NK-92 (cell line): ENCODE data around the gene EMILIN3.
"Not testable (repeated sequence)": the region's sequence is repeated elsewhere in the genome, so short reads cannot be mapped to it uniquely, and the experiment has no call there.

ENCODE experiments used
- DNase-seq: peaks from one replicate; lab custom pipeline; 2025; ENCODE audit not compliant: unreplicated experiment; lab: John Stamatoyannopoulos, UW

EMILIN3 gene

DNA sequence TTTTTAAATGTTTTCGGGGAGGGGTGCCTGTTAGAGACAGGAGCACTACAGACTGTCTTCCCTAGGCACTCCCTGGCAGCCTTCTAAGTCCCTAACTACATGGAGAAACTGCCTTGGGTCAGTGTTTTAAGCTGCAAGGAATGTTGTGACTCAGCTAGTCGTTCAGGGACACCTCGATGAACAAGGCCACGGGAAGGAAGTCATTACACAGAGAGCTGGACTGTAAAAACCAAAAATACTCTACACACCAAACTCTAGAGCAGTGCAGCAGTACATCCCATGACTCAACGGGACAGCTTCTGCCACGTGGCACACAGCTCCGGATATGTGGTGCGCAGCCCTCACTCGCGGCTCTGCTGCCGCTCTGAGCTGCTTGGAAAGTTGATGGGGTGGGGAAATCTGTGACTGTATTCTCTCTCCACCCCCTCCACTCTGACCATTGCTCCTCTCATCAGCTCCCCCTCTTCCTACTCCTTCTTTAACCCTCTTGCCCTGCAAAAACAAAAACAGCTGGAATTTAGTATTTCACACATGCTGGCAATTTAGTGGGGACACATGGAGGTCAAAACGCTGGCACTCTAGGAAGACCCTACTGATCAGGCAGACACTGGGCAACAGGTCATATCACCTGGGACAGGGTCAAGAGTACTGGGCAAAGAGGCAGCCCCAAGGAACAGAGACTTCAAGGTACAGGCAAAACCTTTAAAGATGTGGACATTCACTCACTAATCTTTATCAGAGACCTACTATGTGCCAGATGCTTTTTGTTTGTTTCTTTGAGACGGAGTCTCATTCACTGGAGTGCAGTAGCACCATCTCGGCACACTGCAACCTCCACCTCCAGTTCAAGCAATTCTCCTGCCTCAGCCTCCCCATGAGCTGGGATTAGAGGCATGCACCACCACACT, 36.9 kb downstream of the EMILIN3 start:
- DNase-seq: no peak

GRCh38 chr20:41327178-41327577, 39.4 kb downstream of the EMILIN3 start:
- DNase-seq: no peak

GRCh38 chr20:41320976-41321375, 45.6 kb downstream of the EMILIN3 start:
- DNase-seq: no peak

GRCh38 chr20:41320441-41320840, 46.2 kb downstream of the EMILIN3 start:
- DNase-seq: no peak

- DNase-seq: no peak
Measured at GRCh38 chr20:41318271-41318649, 48.4 kb downstream of the EMILIN3 start.

- peak; percentile 72 for DNase-seq
Measured at GRCh38 chr20:41317546-41318270, 48.9 kb downstream of the EMILIN3 start, which contains the start of gene ZHX3. ZHX3 (minus strand) TSS chr20:41317731; CDS start chr20:41204916, 112,815 bp downstream.

DNA sequence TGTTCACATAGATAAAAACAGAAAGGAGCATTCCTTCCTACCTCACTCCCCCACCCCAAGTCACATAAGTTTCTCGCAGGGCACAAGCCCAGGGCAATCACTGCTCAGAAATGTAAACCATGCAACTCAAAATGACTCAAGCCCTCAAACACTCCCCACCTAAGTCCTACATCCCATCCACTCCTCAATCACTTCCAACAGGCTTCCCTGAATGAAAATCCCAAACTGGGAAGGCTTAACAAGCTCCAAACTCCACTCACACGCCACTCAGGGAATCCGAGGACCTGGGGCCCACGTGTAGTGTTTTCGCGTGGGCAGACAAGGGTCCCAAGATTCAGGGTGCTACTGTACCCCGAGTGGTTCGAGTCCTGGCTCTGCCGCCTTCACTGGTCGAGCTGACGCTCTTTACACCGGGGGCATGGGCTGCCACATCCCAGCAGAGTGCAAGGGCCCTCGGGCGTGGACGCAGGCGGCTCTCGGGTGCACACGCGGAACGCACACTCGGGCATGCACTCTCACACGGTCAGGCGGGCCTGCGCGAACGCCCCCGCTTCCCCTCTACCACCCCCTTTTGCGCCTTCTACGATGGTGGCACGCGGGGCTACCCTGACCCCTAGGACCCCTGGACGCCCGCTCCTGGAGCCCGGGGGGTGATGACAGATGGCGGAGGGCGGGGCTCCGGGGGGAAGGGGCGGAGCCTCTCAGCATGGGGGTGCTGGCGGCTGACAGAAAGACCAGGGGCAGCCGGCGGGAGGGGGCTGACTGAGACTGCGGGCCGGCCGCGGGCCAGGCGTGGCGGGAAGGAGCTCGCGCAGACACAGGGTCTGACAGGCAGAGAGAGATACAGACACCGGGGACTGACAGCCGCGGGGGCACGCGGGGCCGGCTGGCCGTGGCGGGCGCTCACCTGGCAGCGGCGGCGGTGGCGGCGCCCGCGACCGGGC, 49.7 kb downstream of the EMILIN3 start:
- no peak for DNase-seq

GRCh38 chr20:41316051-41316450, 50.6 kb downstream of the EMILIN3 start:
- DNase-seq: no peak

DNA sequence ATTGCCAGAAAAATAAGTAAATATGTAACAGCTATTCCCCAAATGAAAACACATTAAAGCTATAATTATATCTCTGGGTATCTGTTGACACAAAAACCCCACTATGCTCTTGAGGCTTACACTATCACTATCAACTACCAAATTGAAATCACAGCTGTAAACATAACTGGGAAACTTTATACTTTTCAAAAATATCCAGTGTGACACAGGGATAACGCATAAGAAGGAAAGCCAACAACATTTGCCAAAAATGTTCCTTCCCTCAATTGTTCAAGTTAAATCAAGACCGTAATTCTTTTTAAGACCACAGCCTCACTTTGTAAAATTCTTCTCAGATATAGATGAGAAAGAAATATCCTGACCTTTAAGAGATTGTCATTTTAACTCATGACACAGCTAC, 52.2 kb downstream of the EMILIN3 start:
- DNase-seq: no peak

DNA sequence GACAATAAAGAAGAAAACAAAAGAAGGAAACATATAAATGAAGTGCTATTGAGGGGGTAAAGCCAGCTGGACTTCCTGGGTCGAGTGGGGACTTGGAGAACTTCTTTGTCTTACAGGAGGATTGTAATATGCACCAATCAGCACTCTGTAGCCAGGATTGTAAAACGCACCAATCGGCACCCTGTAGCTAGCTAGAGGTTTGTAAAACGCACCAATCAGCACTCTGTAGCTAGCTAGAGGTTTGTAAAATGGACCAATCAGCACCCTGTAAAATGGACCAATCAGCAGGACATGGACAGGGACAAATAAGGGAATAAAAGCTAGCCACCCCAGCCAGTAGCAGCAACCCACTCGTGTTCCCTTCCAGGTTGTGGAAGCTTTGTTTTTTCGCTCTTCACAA, 54.6 kb downstream of the EMILIN3 start:
- not testable (repeated sequence) for DNase-seq
